HAP-1 (cell line): ENCODE results near the gene ANKRD11.
"Not testable (repeated sequence)": the region's sequence is repeated elsewhere in the genome, so short reads cannot be mapped to it uniquely, and the experiment has no call there.

Experiments
- DNase-seq, 2 experiments: peaks; one replicate each; pipeline ENCODE4 v3.0.0-alpha.2; 2016 to 2020; ENCODE audit warnings: low spot score in 2 of 2
- H3K27me3 ChIP-seq: fragments of 250-450 bp; sonication (Bioruptor Pico); 2 replicates; pipeline ENCODE4 v1.5.1; 2020; ENCODE audit warnings: low read depth, mild to moderate bottlenecking, moderate library complexity
- H3K36me3 ChIP-seq: fragments of 250-450 bp; sonication (Bioruptor Pico); replicated peaks from 2 replicates; pipeline ENCODE4 v1.5.1; 2020; ENCODE audit warnings: mild to moderate bottlenecking
- H3K4me1 ChIP-seq: fragments of 250-450 bp; sonication (Bioruptor Pico); 2 replicates; pipeline ENCODE4 v1.5.1; 2020; ENCODE audit warnings: mild to moderate bottlenecking
- H3K4me3 ChIP-seq: fragments of 250-450 bp; sonication (Bioruptor Pico); 2 replicates; pipeline ENCODE4 v1.5.1; 2020; ENCODE audit warnings: mild to moderate bottlenecking, moderate library complexity
- H3K9me3 ChIP-seq: fragments of 250-450 bp; sonication (Bioruptor Pico); 2 replicates; pipeline ENCODE4 v1.5.1; 2020; ENCODE audit warnings: mild to moderate bottlenecking, moderate library complexity
- in situ Hi-C: fragments of 300-500 bp; cut with MboI; formaldehyde crosslinking; loops from 3 replicates; pipeline ENCODE4 v1.14.3; 2020; ENCODE audit warnings: low sequenced_read_pairs, inconsistent platforms, mixed read lengths

ANKRD11 gene

GRCh38 chr16:89332243-89332901 is 158.0 kb downstream of the ANKRD11 start:
- in situ Hi-C loops = no loop called here

GRCh38 chr16:89331371-89332109 is 158.8 kb downstream of the ANKRD11 start:
- in situ Hi-C loops = no loop called here
- Histone ChIP-seq H3K9me3 (no peaks in the 10 kb centered on the region), H3K4me1 (peaks cover 22% of the 10 kb centered on the region), H3K27me3 (no peaks in the 10 kb centered on the region), H3K36me3 (no peaks in the 10 kb centered on the region), H3K4me3 (no peak overlapping the region)
- no peak for DNase-seq

More at GRCh38 chr16:89332243-89332901, 158.0 kb downstream of the ANKRD11 start:
- no peak for DNase-seq
- Histone ChIP-seq H3K4me3 (no peak overlapping the region), H3K4me1 (peaks cover 14% of the 10 kb centered on the region), H3K27me3 (no peaks in the 10 kb centered on the region), H3K36me3 (no peaks in the 10 kb centered on the region), H3K9me3 (no peaks in the 10 kb centered on the region)

- Histone ChIP-seq H3K4me3 (no peak overlapping the region), H3K36me3 (no peaks in the 10 kb centered on the region; the same call in 1 of the 2 replicates), H3K4me1 (peaks cover 34% of the 10 kb centered on the region), H3K27me3 (no peaks in the 10 kb centered on the region), H3K9me3 (no peaks in the 10 kb centered on the region)
- DNase-seq = no peak
- in situ Hi-C loops = no loop called here
Observed at GRCh38 chr16:89330177-89330856, 160.0 kb downstream of the ANKRD11 start.

GRCh38 chr16:89329830-89330176 is 160.6 kb downstream of the ANKRD11 start:
- DNase-seq, in situ Hi-C loops, H3K36me3 ChIP-seq, H3K9me3 ChIP-seq, H3K27me3 ChIP-seq, H3K4me3 ChIP-seq: not testable (repeated sequence)
- H3K4me1 ChIP-seq = peaks cover 34% of the 10 kb centered on the region

- H3K27me3 ChIP-seq, H3K36me3 ChIP-seq, H3K4me3 ChIP-seq, DNase-seq, in situ Hi-C loops, H3K9me3 ChIP-seq: not testable (repeated sequence)
- H3K4me1 ChIP-seq = peaks cover 34% of the 10 kb centered on the region
Observed at GRCh38 chr16:89328412-89329400, 161.7 kb downstream of the ANKRD11 start.

- DNase-seq = no peak
- Histone ChIP-seq H3K36me3 (peaks cover 6% of the 10 kb centered on the region; the same call in 1 of the 2 replicates), H3K27me3 (no peaks in the 10 kb centered on the region), H3K9me3 (no peaks in the 10 kb centered on the region), H3K4me1 (peaks cover 27% of the 10 kb centered on the region), H3K4me3 (no peak overlapping the region)
- in situ Hi-C loops = no loop called here
Observed at GRCh38 chr16:89326721-89327120, 163.6 kb downstream of the ANKRD11 start.

- Histone ChIP-seq H3K4me1 (peaks cover 31% of the 10 kb centered on the region), H3K4me3 (no peak overlapping the region), H3K36me3 (peaks cover 6% of the 10 kb centered on the region; the same call in 1 of the 2 replicates), H3K9me3 (no peaks in the 10 kb centered on the region), H3K27me3 (no peaks in the 10 kb centered on the region)
- DNase-seq = peak; percentile 20 to 62
- in situ Hi-C loops = no loop called here
Observed at GRCh38 chr16:89325861-89326471, 164.4 kb downstream of the ANKRD11 start.

- H3K4me1 ChIP-seq = peaks cover 36% of the 10 kb centered on the region
- in situ Hi-C loops = no loop called here
- H3K27me3 ChIP-seq = no peaks in the 10 kb centered on the region
- H3K4me3 ChIP-seq = no peak overlapping the region
- H3K36me3 ChIP-seq = peaks cover 6% of the 10 kb centered on the region; the same call in 1 of the 2 replicates
- H3K9me3 ChIP-seq = no peaks in the 10 kb centered on the region
- no peak for DNase-seq
Observed at GRCh38 chr16:89324056-89325010, 166.0 kb downstream of the ANKRD11 start.

GRCh38 chr16:89323120-89323960 is 167.0 kb downstream of the ANKRD11 start:
- Histone ChIP-seq H3K27me3 (no peaks in the 10 kb centered on the region), H3K36me3 (peaks cover 6% of the 10 kb centered on the region; the same call in 1 of the 2 replicates), H3K9me3 (no peaks in the 10 kb centered on the region), H3K4me3 (no peak overlapping the region), H3K4me1 (peaks cover 36% of the 10 kb centered on the region)
- DNase-seq = no peak
- in situ Hi-C loops = no loop called here

- in situ Hi-C loops = no loop called here
- peaks cover 34% of the 10 kb centered on the region for H3K4me1 ChIP-seq
- H3K36me3 ChIP-seq = peaks cover 6% of the 10 kb centered on the region; the same call in 1 of the 2 replicates
- H3K27me3 ChIP-seq = no peaks in the 10 kb centered on the region
- H3K9me3 ChIP-seq = no peaks in the 10 kb centered on the region
- peak in 1 of 2 experiments; percentile 55 for DNase-seq
- H3K4me3 ChIP-seq = no peak overlapping the region
Observed at GRCh38 chr16:89322321-89323119, 167.8 kb downstream of the ANKRD11 start.
